Stimulated activated CD8-positive, alpha-beta memory T cell treated with anti-CD3 and anti-CD28 coated beads, Interleukin-12 subunit alpha, Interleukin-12 subunit beta, amount 100 ng/mL, for 1 hour (primary cell): ENCODE measurements around the gene TTC6.

Source experiments
- DNase-seq: peaks from one replicate; pipeline ENCODE4 v3.0.0-alpha.2; 2020; ENCODE audit warnings: low read depth

TTC6 gene

GRCh38 chr14:37625597-37626595 lies 30.5 kb downstream of the TTC6 start:
- no peak for DNase-seq

- no peak for DNase-seq
Measured at GRCh38 chr14:37637341-37637740, 41.9 kb downstream of the TTC6 start.

- no peak for DNase-seq
Measured at GRCh38 chr14:37638599-37638998, 43.2 kb downstream of the TTC6 start.

- no peak for DNase-seq
Measured at GRCh38 chr14:37641117-37641516, 45.7 kb downstream of the TTC6 start.

- no peak for DNase-seq
Measured at GRCh38 chr14:37642125-37642524, 46.7 kb downstream of the TTC6 start.

GRCh38 chr14:37643701-37644100 lies 48.3 kb downstream of the TTC6 start:
- DNase-seq = no peak
